ENCODE measurements around the gene NEK4.

NEK4 gene

GRCh38 chr3:52693071-52693470 lies 77.7 kb downstream of the NEK4 start:
- no peak overlapping the region for H3K4me3 Mint-ChIP-seq

GRCh38 chr3:52690560-52690959 lies 80.2 kb downstream of the NEK4 start:
- Mint-ChIP-seq H3K27me3 (ENCODE audit: low read depth, poor library complexity) (no peaks in the 10 kb centered on the region), H3K9me3 (no peaks in the 10 kb centered on the region), H3K36me3 (ENCODE audit: low read depth) (peaks cover 77% of the 10 kb centered on the region), H3K4me1 (peaks cover 29% of the 10 kb centered on the region), H3K27ac (peak overlapping the region; percentile 74), H3K4me3 (no peak overlapping the region)
- TF ChIP-seq CTCF (IDR thresholded peaks at IDR 0.05): no peak
- no peak for DNase-seq

More at GRCh38 chr3:52693071-52693470, 77.7 kb downstream of the NEK4 start:
- DNase-seq: no peak
- H3K36me3 Mint-ChIP-seq (ENCODE audit: low read depth): peaks cover 80% of the 10 kb centered on the region
- peak overlapping the region; percentile 75 for H3K27ac Mint-ChIP-seq
- TF ChIP-seq CTCF (IDR thresholded peaks at IDR 0.05): no peak
- no peaks in the 10 kb centered on the region for H3K27me3 Mint-ChIP-seq (ENCODE audit: low read depth, poor library complexity)
- H3K4me1 Mint-ChIP-seq: peaks cover 9% of the 10 kb centered on the region
- H3K9me3 Mint-ChIP-seq: no peaks in the 10 kb centered on the region

DNA sequence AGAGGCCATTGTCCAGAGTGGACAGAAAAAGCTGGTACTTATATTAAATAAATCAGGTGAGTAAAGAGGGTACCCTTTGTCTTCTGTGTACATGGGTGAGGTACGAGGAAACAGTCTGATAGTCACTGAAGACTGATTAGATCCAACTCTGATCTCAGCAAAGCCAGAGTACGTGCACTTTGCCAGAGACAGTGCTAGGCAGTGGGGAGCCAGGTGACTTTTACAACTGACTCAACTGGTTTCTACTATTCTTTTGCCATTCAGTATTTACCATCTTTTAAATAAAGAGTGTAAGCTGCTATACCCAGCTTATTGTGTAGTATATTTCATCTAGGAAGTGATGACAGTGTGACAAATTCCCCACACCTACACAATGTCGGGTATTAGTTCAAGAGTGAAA lies 81.6 kb downstream of the NEK4 start:
- no peak for DNase-seq
- H3K9me3 Mint-ChIP-seq: no peaks in the 10 kb centered on the region
- H3K4me3 Mint-ChIP-seq: no peak overlapping the region
- no peak for TF ChIP-seq CTCF (IDR thresholded peaks at IDR 0.05)
- peaks cover 63% of the 10 kb centered on the region for H3K36me3 Mint-ChIP-seq (ENCODE audit: low read depth)
- peaks cover 37% of the 10 kb centered on the region for H3K4me1 Mint-ChIP-seq
- no peaks in the 10 kb centered on the region for H3K27me3 Mint-ChIP-seq (ENCODE audit: low read depth, poor library complexity)
- peak overlapping the region; percentile 68 for H3K27ac Mint-ChIP-seq

- no peaks in the 10 kb centered on the region for H3K9me3 Mint-ChIP-seq
- no peak for TF ChIP-seq CTCF (IDR thresholded peaks at IDR 0.05)
- H3K36me3 Mint-ChIP-seq (ENCODE audit: low read depth): peaks cover 55% of the 10 kb centered on the region
- H3K4me3 Mint-ChIP-seq: peak overlapping the region; percentile 65
- H3K27me3 Mint-ChIP-seq (ENCODE audit: low read depth, poor library complexity): no peaks in the 10 kb centered on the region
- no peak overlapping the region for H3K27ac Mint-ChIP-seq
- H3K4me1 Mint-ChIP-seq: peaks cover 46% of the 10 kb centered on the region
- DNase-seq: no peak
Observed at GRCh38 chr3:52688266-52688665, 82.5 kb downstream of the NEK4 start.

- no peaks in the 10 kb centered on the region for H3K9me3 Mint-ChIP-seq
- TF ChIP-seq CTCF (IDR thresholded peaks at IDR 0.05): no peak
- DNase-seq: peak; percentile 90
- peak within 1 kb of the TSS; percentile 99 for H3K27ac Mint-ChIP-seq
- H3K27me3 Mint-ChIP-seq (ENCODE audit: low read depth, poor library complexity): no peaks in the 10 kb centered on the region
- peaks cover 64% of the 10 kb centered on the region for H3K4me1 Mint-ChIP-seq
- H3K4me3 Mint-ChIP-seq: peak within 1 kb of the TSS; percentile 97
- H3K36me3 Mint-ChIP-seq (ENCODE audit: low read depth): peaks cover 43% of the 10 kb centered on the region
Observed at GRCh38 chr3:52685709-52686691, 84.7 kb downstream of the NEK4 start, which contains the start of the genes GNL3 and PBRM1. Gene GNL3 (plus strand): TSS chr3:52686032. CDS start chr3:52686093, 61 bp downstream. Gene PBRM1 (minus strand): TSS chr3:52685913.

All from nephron progenitor cell (in vitro differentiated cells).